Loucy (cell line): Measurements from ENCODE around the gene WBP1L.
"Not testable (repeated sequence)": the region's sequence is repeated elsewhere in the genome, so short reads cannot be mapped to it uniquely, and the experiment has no call there.

Experiments
- H2AFZ ChIP-seq: fragments of 200-600 bp; sonication (generic); 2 replicates; pipeline ENCODE4 v1.6.0; 2016; ENCODE audit warnings: antibody characterized with exemption, mild to moderate bottlenecking, low read length, moderate library complexity
- H3F3A ChIP-seq: fragments of 200-600 bp; 2 replicates; pipeline ENCODE4 v1.6.0; 2016; ENCODE audit warnings: antibody characterized with exemption, low read depth, mild to moderate bottlenecking
- H3K27me3 ChIP-seq: fragments of 200-600 bp; sonication (generic); 2 replicates; pipeline ENCODE4 v1.6.1; 2014; ENCODE audit warnings: low read length, mild to moderate bottlenecking; ENCODE audit not compliant: insufficient read depth, poor library complexity, severe bottlenecking
- H3K36me3 ChIP-seq: fragments of 200-600 bp; sonication (generic); 2 replicates; pipeline ENCODE4 v1.6.1; 2016; ENCODE audit warnings: low read length; ENCODE audit not compliant: insufficient read depth
- H3K4me1 ChIP-seq: fragments of 200-600 bp; sonication (generic); 2 replicates; pipeline ENCODE4 v1.5.1; 2014; ENCODE audit warnings: low read length, mild to moderate bottlenecking; ENCODE audit not compliant: insufficient read depth, poor library complexity, severe bottlenecking
- H3K4me2 ChIP-seq: fragments of 200-600 bp; sonication (generic); 2 replicates; pipeline ENCODE4 v1.6.0; 2014; ENCODE audit warnings: antibody characterized with exemption, low read length, low read depth, mild to moderate bottlenecking; ENCODE audit not compliant: poor library complexity, severe bottlenecking
- H3K4me3 ChIP-seq: fragments of 200-600 bp; sonication (generic); 2 replicates; pipeline ENCODE4 v1.5.1; 2014; ENCODE audit warnings: low read length, mild to moderate bottlenecking, mixed read lengths; ENCODE audit not compliant: poor library complexity, severe bottlenecking
- H3K79me2 ChIP-seq: fragments of 200-600 bp; sonication (generic); 2 replicates; pipeline ENCODE4 v1.6.1; 2014; ENCODE audit warnings: low read length; ENCODE audit not compliant: insufficient read depth
- H3K9ac ChIP-seq: fragments of 200-600 bp; sonication (generic); 2 replicates; pipeline ENCODE4 v1.6.0; 2014; ENCODE audit warnings: mild to moderate bottlenecking, low read depth, low read length, moderate library complexity; ENCODE audit not compliant: poor library complexity, severe bottlenecking
- H3K9me2 ChIP-seq: fragments of 200-600 bp; sonication (generic); replicated peaks from 2 replicates; pipeline ENCODE4 v1.6.1; 2016; ENCODE audit warnings: low read depth, low read length, mixed read lengths
- H3K9me3 ChIP-seq: fragments of 200-600 bp; sonication (generic); 2 replicates; pipeline ENCODE4 v1.6.1; 2014; ENCODE audit warnings: mild to moderate bottlenecking, antibody characterized with exemption, low read length, low read depth; ENCODE audit not compliant: insufficient read depth
- H4K20me1 ChIP-seq: fragments of 200-600 bp; sonication (generic); 2 replicates; pipeline ENCODE4 v1.6.0; 2014; ENCODE audit warnings: antibody characterized with exemption, low read length, mild to moderate bottlenecking; ENCODE audit not compliant: insufficient read depth, poor library complexity, severe bottlenecking
- CTCF ChIP-seq: fragments of 200-600 bp; sonication (generic); conservative IDR thresholded peaks from 2 replicates; pipeline ENCODE4 v1.5.1; 2014; ENCODE audit warnings: mild to moderate bottlenecking, antibody characterized with exemption, low read length
- EZH2phosphoT487 ChIP-seq: fragments of 200-600 bp; IDR thresholded peaks from 2 replicates; pipeline ENCODE4 v1.6.1; 2018; ENCODE audit warnings: antibody characterized with exemption, mild to moderate bottlenecking, moderate library complexity, borderline replicate concordance

WBP1L gene

GRCh38 chr10:102743588-102744373 is at the start of gene WBP1L:
WBP1L (plus strand) TSS chr10:102743948; CDS start chr10:102744054, 106 bp downstream.
- peak within 1 kb of the TSS; percentile 98 for H2AFZ ChIP-seq
- H3K9ac ChIP-seq: peak within 1 kb of the TSS; percentile 87
- peak within 1 kb of the TSS; percentile 90 for H3K4me3 ChIP-seq
- H3K27me3 ChIP-seq: no peaks in the 10 kb centered on the region
- H3F3A ChIP-seq: no peaks in the 10 kb centered on the region; the same call in 1 of the 2 replicates
- no peaks in the 10 kb centered on the region; the same call in 1 of the 2 replicates for H3K9me2 ChIP-seq
- peaks cover 8% of the 10 kb centered on the region for H4K20me1 ChIP-seq
- peaks cover 40% of the 10 kb centered on the region for H3K79me2 ChIP-seq
- H3K9me3 ChIP-seq: no peaks in the 10 kb centered on the region
- peak within 1 kb of the TSS; percentile 88 for H3K4me2 ChIP-seq
- H3K4me1 ChIP-seq: peaks cover 55% of the 10 kb centered on the region
- TF ChIP-seq CTCF (no peak), EZH2phosphoT487 (no peak)
- no peaks in the 10 kb centered on the region for H3K36me3 ChIP-seq

GRCh38 chr10:102695401-102695800 is 48.3 kb upstream of the WBP1L start:
- not testable (repeated sequence) for H3K9ac ChIP-seq, H3K79me2 ChIP-seq, H3K9me3 ChIP-seq, H3K9me2 ChIP-seq, H2AFZ ChIP-seq, H3K4me1 ChIP-seq, H3K4me3 ChIP-seq, H4K20me1 ChIP-seq, H3F3A ChIP-seq, H3K27me3 ChIP-seq, H3K4me2 ChIP-seq
- peaks cover 25% of the 10 kb centered on the region; the same call in 1 of the 2 replicates for H3K36me3 ChIP-seq

GRCh38 chr10:102696736-102697135 is 47.0 kb upstream of the WBP1L start:
- no peaks in the 10 kb centered on the region for H3K79me2 ChIP-seq
- no peak overlapping the region for H2AFZ ChIP-seq
- no peak overlapping the region for H3K4me3 ChIP-seq
- no peaks in the 10 kb centered on the region for H3K9me3 ChIP-seq
- H3K27me3 ChIP-seq: no peaks in the 10 kb centered on the region
- peaks cover 25% of the 10 kb centered on the region; the same call in 1 of the 2 replicates for H3K36me3 ChIP-seq
- no peak overlapping the region for H3K9ac ChIP-seq
- H3K9me2 ChIP-seq: no peaks in the 10 kb centered on the region
- no peaks in the 10 kb centered on the region for H3F3A ChIP-seq
- TF ChIP-seq EZH2phosphoT487 (no peak), CTCF (no peak)
- no peak overlapping the region for H3K4me2 ChIP-seq
- no peaks in the 10 kb centered on the region for H4K20me1 ChIP-seq
- H3K4me1 ChIP-seq: no peaks in the 10 kb centered on the region
